ENCODE results near the gene SERPINA5.

Gene SERPINA5

DNA sequence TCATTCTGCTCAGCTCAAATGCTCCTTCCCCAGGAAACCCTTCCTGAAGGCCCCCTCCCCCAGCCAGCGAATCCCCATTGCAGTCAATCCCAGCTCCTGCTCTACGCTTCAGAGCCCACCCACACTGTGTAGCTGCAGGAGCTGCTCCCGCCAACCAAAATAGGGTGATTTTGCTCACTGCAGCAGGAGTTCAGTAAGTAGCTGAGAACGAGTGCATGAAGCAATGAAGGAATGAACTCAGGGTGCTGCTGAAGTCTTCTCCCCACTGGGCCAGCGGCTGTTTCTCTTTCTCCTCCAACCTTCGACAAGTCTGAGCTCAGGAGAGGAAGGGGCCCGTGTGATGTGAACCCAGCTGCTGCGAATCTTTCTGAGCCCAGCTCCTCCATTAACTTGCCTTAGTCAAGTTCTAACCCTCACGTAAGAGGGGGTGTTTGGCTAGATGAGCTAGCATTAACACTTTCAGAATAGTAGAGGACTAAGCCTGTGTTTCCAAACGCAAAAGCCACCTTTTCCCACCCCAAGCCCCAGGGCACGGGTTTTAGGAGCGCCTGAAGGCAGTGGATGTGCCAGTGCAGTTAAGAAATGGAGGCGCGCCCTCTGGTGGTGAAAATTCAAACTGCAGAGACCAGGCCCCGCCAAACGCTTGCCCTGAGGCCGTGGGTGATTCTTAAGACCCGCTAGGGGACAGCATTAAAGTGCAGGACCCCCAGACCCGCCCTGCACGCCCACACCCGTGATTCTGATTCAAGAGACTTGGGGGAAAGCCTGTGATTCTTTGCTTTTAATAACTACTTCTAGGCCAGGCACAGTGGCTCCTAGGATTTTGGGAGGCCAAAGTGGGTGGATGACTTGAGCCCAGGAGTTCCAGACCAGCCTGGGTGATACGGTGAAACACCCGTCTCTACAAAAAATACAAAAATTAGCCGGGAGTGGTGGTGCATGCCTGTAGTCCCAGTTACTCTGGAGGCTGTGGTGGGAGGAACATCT is 31.9 kb upstream of the SERPINA5 start:
- FAIRE-seq, result peak; percentile 4
- peak; percentile 60 for DNase-seq (ENCODE audit: insufficient read length, low spot score)

DNA sequence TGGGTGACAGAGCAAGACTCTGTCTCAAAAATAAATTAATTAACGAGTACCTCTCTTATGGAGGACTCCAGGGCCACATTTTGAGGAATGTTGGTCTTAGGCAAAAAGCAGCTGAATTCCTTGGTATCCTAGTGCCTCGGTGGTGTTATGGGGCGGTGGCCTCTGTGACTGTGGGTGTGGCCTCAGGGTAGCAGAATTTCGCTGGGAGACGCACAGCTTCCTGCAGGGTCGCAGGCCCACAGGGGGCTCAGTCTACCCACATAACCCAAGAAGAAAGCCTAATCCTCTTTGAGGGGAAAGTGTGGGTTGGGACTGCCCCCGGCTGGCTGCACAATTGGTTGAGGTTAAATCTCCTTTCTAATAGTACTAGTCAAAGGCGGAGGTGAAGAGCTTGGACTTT is 31.2 kb upstream of the SERPINA5 start:
- DNase-seq (ENCODE audit: insufficient read length, low spot score) (no peak), FAIRE-seq (no peak)

DNA sequence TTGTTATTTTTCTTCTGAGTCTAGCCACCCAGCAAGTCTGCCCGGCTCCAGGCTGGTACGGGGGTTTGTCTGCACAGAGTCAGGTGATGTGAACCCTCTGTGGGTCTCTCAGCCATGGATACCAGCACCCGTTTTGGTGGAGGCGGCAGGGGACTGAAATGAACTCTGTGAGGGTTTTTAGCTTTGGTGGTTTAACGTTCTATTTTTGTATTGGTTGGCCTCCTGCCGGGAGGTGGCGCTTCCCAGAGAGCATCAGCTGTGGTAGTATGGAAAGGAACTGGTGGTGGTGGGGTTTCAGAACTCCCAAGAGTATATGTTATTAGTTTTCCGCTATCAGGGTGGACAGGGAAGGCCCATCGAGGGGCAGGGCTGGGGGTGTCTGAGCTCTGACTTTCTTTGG is 25.2 kb upstream of the SERPINA5 start:
- DNase-seq (ENCODE audit: insufficient read length, low spot score), result no peak
- FAIRE-seq, result no peak

DNA sequence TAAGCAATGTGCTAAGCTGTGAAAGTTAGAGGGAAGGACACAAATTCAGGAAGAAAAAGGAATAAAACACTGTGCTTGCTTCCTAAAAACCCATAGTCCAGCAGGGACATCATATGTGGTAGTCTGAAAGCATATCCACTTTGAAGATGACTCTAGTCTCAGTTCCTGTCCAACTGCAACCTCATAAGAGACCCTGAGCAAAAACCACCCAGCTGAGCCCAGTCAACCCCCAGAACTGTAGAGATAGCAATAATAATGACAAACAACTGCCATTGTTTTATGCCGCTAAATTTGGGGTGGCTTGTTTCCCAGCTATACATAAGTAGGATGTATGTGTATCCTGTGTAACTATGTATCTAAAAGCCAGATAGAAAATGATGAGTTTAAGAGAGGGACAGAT is 23.9 kb upstream of the SERPINA5 start:
- FAIRE-seq, result no peak

DNA sequence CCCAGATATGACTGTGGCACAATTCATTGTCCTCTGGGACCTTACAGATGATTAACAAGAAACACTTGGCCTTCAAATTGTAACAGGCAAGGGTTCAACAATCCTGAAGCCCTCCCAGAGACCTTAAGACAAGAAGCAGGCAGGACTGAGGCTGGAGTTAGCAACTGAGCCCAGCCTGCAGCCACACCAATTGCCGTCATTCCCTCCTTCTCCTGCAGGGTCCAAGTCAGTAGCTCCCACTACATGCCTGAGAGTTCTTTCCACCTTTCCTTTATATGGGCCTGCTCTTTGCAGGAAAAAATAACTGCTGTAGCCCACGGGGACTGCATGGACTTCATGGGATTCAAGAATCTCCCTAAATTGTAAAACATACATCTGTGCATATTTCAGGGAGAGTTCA is 22.4 kb upstream of the SERPINA5 start:
- FAIRE-seq (no peak), DNase-seq (ENCODE audit: insufficient read length, low spot score) (no peak)

More for the DNA sequence above, 23.9 kb upstream of the SERPINA5 start:
- DNase-seq (ENCODE audit: insufficient read length, low spot score), result no peak

DNA sequence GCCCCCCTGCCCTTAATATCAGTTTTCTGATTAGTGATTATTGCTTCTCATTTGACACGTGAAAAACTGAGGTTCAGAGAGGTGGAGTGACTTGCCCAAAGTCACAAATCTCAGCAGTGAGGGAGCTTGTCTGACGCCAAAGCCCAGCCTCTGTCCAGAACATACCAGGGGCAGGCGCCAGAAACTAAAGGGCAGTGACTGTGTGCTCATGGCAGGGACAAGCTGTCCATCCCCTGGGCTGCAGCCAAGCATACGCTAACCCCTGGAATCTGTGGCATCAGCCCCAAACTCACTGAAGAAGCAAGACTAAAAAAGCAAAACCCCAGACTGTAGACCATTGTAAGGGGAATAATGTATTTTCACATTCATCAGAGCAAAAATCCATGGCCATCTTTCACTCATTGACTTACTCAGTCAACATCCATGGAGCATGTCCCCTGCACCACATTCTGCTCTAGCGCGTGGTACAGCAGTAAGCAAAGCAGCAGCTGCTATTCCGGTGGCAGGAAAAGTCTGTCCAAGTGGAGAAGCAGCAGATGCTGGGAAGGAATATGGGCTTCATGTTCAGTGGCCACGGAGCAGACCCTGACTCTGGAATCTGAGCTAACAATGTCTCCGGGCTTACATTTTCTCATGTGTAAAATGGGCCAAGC is 21.5 kb upstream of the SERPINA5 start:
- FAIRE-seq (no peak), DNase-seq (ENCODE audit: insufficient read length, low spot score) (no peak)

DNA sequence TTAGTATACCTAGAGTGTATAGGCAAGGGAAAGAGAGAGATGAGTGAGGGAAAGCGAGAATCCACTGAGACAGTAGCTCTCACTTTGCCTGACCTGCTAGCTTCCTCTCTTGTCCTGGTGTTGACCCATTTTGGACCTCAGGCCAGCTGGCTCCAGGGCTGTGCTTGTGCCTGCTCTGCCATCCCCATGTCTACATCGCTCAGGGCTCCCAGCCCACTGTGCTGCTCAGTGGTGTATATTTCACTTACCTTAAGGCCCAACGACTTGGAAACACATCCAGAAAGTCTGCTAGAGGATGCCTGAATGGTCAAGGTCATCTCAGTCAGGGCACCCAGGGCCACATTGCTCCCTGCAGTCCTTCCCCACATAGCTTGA is 20.9 kb upstream of the SERPINA5 start:
- no peak for DNase-seq (ENCODE audit: insufficient read length, low spot score)
- FAIRE-seq, result no peak

DNA sequence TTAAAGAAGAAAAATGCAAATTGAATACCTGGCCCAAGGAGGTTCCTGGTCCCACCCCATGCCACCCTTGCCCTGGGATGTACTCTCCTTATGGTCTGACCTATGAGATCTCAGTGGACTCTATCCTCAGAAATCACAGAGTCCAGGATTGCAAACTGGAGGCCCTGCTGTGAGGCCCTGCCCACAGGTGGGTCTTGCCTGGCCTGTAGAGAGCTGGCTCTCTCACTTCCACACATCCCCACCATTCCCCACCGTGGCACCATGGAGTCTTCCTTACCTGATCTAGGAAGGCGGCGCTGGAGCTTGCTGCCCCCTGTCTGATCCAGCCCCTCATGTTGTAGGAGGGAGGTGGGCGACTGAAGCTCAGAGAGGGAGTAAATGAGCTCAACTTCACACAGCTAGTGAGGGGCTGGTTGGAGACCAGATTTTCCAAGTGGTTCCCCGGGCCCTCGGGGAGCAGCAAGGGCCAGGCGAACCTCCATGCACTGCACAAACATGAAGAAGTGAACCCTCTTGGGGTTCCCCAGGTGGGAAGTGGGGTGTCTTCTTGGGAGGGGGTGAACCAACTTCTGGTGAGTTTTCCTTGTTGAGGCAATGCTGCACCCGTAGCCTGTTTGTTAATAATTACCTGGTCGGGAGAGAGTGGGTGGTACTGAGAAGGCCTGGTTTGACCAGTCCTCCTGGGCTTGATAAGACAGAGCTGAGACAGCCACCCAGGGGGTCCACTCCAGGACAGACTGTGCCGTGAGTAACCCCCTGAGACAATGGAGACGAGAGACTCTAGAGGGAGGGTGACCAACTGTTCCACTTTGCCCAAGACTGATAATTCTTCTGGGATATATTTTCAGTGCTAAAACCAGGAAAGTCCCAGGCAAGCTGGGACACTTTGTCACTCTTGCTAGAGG is 20.2 kb upstream of the SERPINA5 start, which contains the start of gene SERPINA4:
SERPINA4 (plus strand) TSS at position 692 of the 905 bp plus-strand sequence. CDS start 2,041 bp downstream, outside the sequence.
- FAIRE-seq, result no peak
- DNase-seq (ENCODE audit: insufficient read length, low spot score), result no peak

DNA sequence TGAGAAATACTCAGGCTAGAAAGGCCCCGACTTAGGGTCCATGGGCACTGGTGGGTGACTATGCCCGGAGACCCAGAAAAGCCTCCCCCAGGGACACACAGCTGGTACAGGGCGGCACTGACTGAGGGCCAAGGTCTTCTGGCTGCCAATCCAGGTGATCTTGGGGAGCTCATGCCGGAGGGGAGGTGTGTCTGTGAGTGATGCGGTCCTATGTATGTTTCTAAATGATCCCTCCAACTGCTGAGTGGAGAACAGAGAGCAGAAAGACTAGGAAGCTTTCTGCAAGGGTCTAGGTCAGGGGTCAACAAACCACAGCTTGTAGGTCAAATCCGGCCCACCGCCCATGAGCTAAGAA is 19.6 kb upstream of the SERPINA5 start:
- FAIRE-seq (no peak), DNase-seq (ENCODE audit: insufficient read length, low spot score) (no peak)

DNA sequence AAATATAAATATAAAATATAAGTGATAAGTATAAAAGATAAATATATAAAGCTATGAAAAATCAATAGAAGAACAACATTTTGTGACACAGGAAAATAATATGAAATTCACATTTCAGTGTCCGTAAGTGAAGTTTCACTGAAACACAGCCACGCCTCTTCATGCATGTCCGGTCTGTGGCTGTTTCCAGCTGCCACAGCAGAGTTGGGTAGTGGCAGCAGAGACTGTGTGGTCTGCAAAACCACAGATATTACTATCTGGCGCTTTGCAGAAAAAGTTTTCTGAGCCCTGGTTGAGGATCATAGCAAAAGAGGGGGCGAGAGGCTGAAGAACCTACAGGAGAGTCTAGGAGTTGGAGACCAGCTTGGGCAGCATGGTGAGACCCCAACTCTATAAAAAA is 19.2 kb upstream of the SERPINA5 start:
- DNase-seq (ENCODE audit: insufficient read length, low spot score) (no peak), FAIRE-seq (no peak)

DNA sequence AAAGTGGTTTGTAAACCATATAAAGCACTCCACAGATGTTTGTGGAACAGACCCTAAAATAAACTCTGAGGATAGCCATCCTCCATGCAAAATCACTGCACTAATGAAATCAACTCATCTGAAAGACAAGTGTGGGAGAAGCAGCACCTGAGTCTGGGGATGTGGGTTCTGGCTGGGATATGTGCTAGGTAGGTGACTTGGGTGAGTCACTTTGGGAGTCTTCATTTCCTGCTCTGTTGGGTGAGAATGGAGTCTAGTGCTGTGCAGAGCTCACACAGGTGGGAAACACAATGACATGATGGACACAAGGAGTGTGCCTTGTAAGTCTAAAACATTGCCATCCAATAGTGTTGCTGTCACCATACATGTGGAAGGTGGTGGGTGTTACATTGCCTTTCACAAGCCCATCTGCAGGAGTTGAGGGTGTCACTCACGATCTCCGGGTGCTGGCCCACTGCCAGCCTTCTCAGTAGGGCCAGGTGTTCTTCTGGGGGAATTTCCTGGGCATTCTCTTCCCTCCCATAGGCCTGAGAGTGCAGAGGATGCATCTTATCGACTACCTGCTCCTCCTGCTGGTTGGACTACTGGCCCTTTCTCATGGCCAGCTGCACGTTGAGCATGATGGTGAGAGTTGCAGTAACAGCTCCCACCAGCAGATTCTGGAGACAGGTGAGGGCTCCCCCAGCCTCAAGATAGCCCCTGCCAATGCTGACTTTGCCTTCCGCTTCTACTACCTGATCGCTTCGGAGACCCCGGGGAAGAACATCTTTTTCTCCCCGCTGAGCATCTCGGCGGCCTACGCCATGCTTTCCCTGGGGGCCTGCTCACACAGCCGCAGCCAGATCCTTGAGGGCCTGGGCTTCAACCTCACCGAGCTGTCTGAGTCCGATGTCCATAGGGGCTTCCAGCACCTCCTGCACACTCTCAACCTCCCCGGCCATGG is 18.0 kb upstream of the SERPINA5 start:
- DNase-seq (ENCODE audit: insufficient read length, low spot score) (no peak), FAIRE-seq (no peak)

DNA sequence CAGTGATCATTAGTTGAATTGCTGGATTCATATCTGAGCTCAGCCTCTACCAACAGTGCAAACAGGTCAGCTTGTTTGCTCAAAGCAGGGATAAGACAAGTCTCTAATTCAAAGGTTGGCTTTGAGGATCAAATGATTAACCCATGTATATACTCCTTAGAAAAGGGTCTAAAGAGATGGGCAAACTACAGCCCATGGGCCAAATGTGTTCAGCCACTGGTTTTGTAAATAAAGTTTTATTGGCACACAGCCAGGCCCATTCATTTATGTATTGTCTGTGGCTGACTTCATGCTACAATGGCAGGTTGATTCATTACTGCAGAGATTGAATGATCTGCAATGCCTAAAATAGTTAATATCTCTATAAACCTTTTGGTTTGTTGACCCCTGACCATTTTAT is 16.8 kb upstream of the SERPINA5 start:
- no peak for DNase-seq (ENCODE audit: insufficient read length, low spot score)
- no peak for FAIRE-seq

DNA sequence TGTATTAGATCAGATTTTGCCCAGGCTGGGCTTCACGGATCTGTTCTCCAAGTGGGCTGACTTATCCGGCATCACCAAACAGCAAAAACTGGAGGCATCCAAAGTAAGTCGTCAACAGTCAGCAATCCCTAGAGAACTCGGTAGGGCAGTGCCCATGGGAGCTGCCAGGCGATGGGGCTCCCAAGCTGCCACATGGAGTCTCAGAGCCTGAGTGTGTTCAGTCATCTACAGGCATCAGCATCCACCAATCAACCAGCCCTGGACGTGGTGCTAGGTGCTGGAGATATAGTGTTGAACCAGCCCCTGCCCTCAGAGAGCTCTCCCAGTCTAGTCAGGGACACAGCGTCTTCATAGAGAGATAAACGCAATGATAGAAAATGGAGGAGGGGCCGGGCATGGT is 13.0 kb upstream of the SERPINA5 start:
- DNase-seq (ENCODE audit: insufficient read length, low spot score), result no peak
- no peak for FAIRE-seq

DNA sequence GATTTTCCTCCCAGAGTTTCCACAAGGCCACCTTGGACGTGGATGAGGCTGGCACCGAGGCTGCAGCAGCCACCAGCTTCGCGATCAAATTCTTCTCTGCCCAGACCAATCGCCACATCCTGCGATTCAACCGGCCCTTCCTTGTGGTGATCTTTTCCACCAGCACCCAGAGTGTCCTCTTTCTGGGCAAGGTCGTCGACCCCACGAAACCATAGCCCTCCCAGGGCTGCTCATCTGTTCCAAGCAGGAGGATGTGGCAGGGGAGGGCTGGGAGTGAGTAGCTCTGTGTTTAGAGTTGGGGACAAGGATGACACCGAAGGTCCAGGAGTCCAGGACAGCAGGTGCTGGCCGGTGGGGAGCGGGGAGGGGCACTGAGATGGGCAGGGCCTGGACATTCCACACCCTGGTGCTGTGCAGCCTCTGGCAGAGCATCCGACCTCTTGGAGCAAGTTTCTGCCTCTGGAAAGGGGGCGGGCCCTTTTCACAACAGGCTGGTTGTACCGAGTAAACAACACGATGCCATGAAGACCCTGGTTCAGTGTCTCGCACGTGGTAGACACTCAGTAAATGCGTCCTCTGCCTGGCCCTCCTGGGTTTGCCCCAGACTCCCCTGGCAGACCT is 11.7 kb upstream of the SERPINA5 start:
- no peak for FAIRE-seq
- DNase-seq (ENCODE audit: insufficient read length, low spot score), result no peak

DNA sequence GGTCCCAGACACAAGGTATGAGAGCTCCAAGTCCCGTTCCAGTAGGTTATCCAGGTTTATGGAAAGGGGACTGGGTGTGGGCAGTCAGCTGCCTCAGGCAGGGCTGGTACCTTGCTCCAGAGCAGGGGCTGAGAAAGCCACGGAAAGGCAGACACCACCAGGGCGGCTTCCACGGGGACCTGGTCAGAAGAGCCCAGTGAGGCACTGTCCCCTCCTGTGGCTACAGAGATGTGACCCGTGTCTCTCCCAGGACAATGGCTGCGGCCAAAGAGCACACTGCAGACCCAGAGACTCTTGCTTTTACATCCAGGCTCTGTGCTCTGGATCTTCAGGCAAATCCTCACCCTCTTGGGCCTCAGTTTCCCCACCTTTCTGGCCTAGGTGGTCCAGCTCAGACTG is 11.2 kb upstream of the SERPINA5 start:
- FAIRE-seq (no peak), DNase-seq (ENCODE audit: insufficient read length, low spot score) (no peak)

DNA sequence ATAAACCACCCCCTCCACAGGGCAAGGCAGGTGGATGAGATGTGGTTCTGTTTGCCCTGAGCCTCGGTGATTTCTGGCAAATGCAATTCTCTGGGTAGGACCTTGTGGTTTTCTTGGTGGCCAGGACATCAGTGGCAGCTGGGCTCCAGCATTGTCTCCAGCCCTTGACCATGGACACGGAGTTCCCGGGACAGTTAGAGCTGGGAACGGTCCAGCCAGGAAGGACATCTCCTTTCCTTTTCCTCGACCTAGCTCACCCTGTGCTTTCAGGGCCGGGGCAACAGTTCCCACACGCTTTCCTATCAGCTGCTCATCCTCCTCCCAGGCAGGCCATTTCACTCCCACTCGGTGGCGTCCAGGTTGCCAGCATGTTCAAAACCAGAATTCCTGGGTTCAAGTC is 10.8 kb upstream of the SERPINA5 start:
- no peak for FAIRE-seq
- no peak for DNase-seq (ENCODE audit: insufficient read length, low spot score)

DNA sequence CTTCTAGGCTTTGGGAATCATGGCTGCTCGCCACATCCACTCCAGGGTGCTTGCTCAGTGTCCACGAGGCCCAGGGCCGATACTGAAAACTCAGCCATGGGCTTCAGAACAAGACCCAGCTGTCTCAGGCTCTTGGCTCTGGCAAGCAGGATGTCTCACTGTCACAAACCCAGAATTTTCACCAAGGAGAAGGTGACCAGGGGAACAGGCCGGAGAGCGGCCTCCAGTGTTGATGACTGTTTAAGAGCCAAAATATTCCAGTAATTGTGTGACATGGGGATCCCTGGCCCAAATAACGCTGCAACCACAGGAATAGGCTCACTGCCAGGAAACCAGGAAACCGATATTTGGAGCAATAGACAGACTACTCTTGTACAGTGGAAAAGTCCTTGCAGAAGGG is 9.8 kb upstream of the SERPINA5 start:
- FAIRE-seq (no peak), DNase-seq (ENCODE audit: insufficient read length, low spot score) (no peak)

DNA sequence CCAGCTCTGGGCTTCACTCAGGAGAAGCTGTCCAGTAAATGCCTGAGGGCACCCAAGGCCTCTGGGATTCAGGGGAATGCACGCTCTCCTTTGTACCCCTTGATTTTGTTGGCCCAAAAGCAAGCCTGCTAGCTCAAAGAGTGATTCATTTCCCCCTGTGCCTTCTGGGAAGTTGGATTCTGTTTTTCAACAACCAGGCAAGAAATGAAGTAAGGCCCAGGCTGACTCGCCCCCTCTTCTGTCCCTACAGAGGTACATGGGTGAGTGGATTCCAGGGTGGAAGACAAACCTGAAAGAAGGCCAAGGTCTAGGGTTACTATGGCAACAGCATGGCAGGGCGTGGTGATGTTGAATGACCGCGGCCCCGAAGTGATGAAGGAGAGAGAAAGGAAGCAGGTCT is 9.3 kb upstream of the SERPINA5 start:
- DNase-seq (ENCODE audit: insufficient read length, low spot score), result no peak
- no peak for FAIRE-seq

DNA sequence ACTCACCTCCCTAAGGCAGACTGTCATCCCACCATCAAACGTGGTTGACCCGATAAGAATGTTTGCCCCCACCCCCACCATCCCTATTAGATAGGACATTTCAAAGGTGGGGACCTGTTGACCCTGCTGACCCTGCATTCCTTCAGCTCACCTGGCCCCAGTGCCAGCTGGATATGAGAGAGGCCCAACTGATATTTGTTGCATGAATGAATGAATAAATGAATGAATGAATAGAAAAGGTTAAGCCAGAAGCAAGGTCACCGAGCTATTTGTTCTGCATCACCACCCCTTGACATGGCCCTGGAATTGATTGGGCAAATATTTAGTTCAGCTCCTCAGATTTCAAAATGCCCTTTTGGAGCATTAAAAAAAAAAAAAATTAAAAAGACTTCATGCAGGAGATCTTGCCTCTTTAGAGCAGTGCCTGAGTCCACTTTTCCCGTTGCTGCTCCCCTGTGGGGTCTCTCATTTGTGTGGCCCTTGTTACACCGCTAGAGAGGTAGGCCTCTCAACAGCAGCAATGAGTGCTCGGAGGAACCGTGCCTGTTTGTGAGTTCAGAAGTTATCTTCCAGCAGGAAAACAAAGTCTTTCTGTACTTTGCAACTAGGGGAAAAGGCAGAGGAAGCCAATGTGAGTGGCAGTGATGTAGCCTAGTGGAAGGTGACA is 8.5 kb upstream of the SERPINA5 start:
- DNase-seq (ENCODE audit: insufficient read length, low spot score) (no peak), FAIRE-seq (no peak)

Measured in HTR-8/SVneo (cell line).